Fibroblast of lung (primary cell): ENCODE data around the gene MIER1. TPM values are rescaled to one million over a fixed set of nuclear protein-coding genes. Genes with fewer than 3 reads are reported as not detected.

Experiments
- DNase-seq, 2 donors: peaks; one replicate each; pipeline versions ENCODE4 v3.0.0 to v3.0.0-alpha.2; 2010; ENCODE audit warnings: low read depth in 2 of 2
- H2AFZ ChIP-seq: 2 replicates; pipeline ENCODE4 v1.5.1; 2012; ENCODE audit warnings: low read length, control low read depth, inconsistent platforms
- H3K27ac ChIP-seq: 2 replicates; pipeline ENCODE4 v1.5.1; 2011; ENCODE audit warnings: low read length, control low read depth; ENCODE audit not compliant: insufficient read depth
- H3K27me3 ChIP-seq: 2 replicates; pipeline ENCODE4 v1.5.1; 2011; ENCODE audit warnings: mild to moderate bottlenecking, low read length; ENCODE audit not compliant: control insufficient read depth, insufficient read depth
- H3K36me3 ChIP-seq: 2 replicates; pipeline ENCODE4 v1.5.1; 2011; ENCODE audit warnings: low read length; ENCODE audit not compliant: control insufficient read depth, insufficient read depth
- H3K4me1 ChIP-seq: 2 replicates; pipeline ENCODE4 v1.5.1; 2011; ENCODE audit warnings: low read length; ENCODE audit not compliant: control insufficient read depth, insufficient read depth; ENCODE audit errors: extremely low read depth
- H3K4me2 ChIP-seq: 2 replicates; pipeline ENCODE4 v1.5.1; 2011; ENCODE audit warnings: low read length, control low read depth; ENCODE audit not compliant: insufficient read depth; ENCODE audit errors: extremely low read depth
- H3K4me3 ChIP-seq, 4 experiments: fragments of 200-600 bp in 1 of 4; sonication (generic) in 1 of 4; replicated peaks in 1 of 4; 2 replicates each; pipeline ENCODE4 v1.5.1; 2011 to 2016; ENCODE audit warnings: low read length in 4 of 4, low read depth in 3 of 4, mild to moderate bottlenecking in 3 of 4, control low read depth in 2 of 4, inconsistent platforms in 1 of 4, mixed read lengths in 1 of 4; ENCODE audit not compliant: insufficient read depth in 1 of 4; ENCODE audit errors: control extremely low read depth in 1 of 4
- H3K79me2 ChIP-seq: 2 replicates; pipeline ENCODE4 v1.5.1; 2012; ENCODE audit warnings: mild to moderate bottlenecking, low read length, inconsistent platforms; ENCODE audit not compliant: control insufficient read depth, insufficient read depth
- H3K9ac ChIP-seq: 2 replicates; pipeline ENCODE4 v1.5.1; 2011; ENCODE audit warnings: mild to moderate bottlenecking, low read length, control low read depth; ENCODE audit not compliant: insufficient read depth
- H3K9me3 ChIP-seq: 2 replicates; pipeline ENCODE4 v1.5.1; 2012; ENCODE audit warnings: low read depth, low read length; ENCODE audit not compliant: control insufficient read depth, insufficient read depth
- H4K20me1 ChIP-seq: 2 replicates; pipeline ENCODE4 v1.5.1; 2011; ENCODE audit warnings: low read length; ENCODE audit not compliant: control insufficient read depth, insufficient read depth; ENCODE audit errors: extremely low read depth
- EZH2 ChIP-seq: IDR thresholded peaks from 2 replicates; pipeline ENCODE4 v1.5.1; 2012; ENCODE audit warnings: low read length, control low read depth, mild to moderate bottlenecking; ENCODE audit errors: missing control alignments
- polyA plus RNA-seq, 2 donors: library from polyadenylated mRNA; depleted of rRNA in 1 of 2; stranded (reverse) in 1 of 2; unstranded in 1 of 2; fragments of >200 nt; gene quantifications; 2 replicates each; pipeline ENCODE4 v1.2.1, GENCODE V29; 2011 to 2012; ENCODE audit warnings: missing spikeins in 1 of 2
- total RNA-seq: library from RNA; depleted of rRNA; stranded (reverse); fragments of >200 nt; gene quantifications from 2 replicates; pipeline ENCODE4 v1.2.1, GENCODE V29; 2014
- TF ChIP-seq, protein P1 (sequence below), 2 donors: IDR thresholded peaks in 1 of 2; conservative IDR thresholded peaks in 1 of 2; 1 replicate in 1 of 2; 2 replicates in 1 of 2; pipeline ENCODE4 v1.5.1; 2011 to 2012; ENCODE audit warnings: low read length in 2 of 2, control low read depth in 1 of 2, inconsistent platforms in 1 of 2, low read depth in 1 of 2, mild to moderate bottlenecking in 1 of 2

Gene MIER1
- total and polyA plus RNA-seq, 2 donors (not counting 1 experiment from before 2014, with no cell fraction given), result 31.3 to 35.5 TPM

DNA sequence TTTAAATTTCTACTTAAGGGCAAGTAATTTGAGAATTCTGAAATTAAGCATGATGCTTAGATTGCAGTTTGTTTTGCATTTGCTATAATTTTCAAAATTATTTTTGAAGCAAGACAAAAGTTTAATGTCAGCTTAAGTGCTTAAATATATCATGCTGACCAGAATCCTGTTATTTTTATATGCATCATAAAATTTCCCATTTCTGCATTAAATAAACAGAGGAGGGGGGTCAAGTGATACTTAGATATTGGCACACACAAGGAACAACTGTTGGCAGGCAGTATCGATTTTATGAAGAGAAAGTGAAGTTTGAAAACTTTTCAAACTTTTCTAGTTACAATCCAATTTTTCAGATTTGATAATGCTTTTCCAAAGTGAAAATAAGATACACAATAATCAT, 61.0 kb downstream of the MIER1 start:
- Histone ChIP-seq H3K4me1 (no peaks in the 10 kb centered on the region), H3K36me3 (peaks cover 6% of the 10 kb centered on the region), H3K9me3 (no peaks in the 10 kb centered on the region), H3K79me2 (no peaks in the 10 kb centered on the region), H3K4me3 (no peak overlapping the region), H3K9ac (no peak overlapping the region), H3K27me3 (no peaks in the 10 kb centered on the region), H3K4me2 (no peak overlapping the region), H3K27ac (no peak overlapping the region), H2AFZ (no peak overlapping the region), H4K20me1 (no peaks in the 10 kb centered on the region)
- TF ChIP-seq, protein P1, sequence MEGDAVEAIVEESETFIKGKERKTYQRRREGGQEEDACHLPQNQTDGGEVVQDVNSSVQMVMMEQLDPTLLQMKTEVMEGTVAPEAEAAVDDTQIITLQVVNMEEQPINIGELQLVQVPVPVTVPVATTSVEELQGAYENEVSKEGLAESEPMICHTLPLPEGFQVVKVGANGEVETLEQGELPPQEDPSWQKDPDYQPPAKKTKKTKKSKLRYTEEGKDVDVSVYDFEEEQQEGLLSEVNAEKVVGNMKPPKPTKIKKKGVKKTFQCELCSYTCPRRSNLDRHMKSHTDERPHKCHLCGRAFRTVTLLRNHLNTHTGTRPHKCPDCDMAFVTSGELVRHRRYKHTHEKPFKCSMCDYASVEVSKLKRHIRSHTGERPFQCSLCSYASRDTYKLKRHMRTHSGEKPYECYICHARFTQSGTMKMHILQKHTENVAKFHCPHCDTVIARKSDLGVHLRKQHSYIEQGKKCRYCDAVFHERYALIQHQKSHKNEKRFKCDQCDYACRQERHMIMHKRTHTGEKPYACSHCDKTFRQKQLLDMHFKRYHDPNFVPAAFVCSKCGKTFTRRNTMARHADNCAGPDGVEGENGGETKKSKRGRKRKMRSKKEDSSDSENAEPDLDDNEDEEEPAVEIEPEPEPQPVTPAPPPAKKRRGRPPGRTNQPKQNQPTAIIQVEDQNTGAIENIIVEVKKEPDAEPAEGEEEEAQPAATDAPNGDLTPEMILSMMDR (conservative IDR thresholded peaks at IDR 0.05 in 1 of 2, IDR thresholded peaks at IDR 0.05 in 1 of 2; ENCODE audit: low read depth in 1 of 2, low read length in 2 of 2), result no peak
- TF ChIP-seq EZH2, result no peak
- no peak for DNase-seq

DNA sequence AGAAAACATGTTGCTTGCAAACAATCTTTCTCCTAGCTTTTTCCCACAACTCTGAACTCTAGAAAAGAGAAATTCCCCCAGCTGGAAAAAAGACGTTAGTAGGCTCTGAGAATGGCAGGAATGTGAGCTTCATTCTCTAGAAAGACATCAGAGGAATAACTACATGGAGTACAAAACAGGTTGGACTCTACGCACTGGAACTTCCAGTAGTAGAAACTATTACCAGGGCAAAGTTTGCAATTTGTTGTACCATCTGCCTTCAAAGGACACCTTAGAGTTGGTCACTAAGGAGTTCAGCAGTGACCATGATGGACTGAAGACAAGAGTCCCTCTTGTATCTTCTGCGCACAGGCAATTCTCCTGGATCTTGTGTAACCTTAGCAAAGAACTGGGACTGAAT, 68.3 kb downstream of the MIER1 start:
- Histone ChIP-seq H3K79me2 (no peaks in the 10 kb centered on the region), H2AFZ (no peak overlapping the region), H4K20me1 (no peaks in the 10 kb centered on the region), H3K36me3 (no peaks in the 10 kb centered on the region), H3K4me2 (no peak overlapping the region), H3K9ac (no peak overlapping the region), H3K4me1 (no peaks in the 10 kb centered on the region), H3K4me3 (no peak overlapping the region), H3K9me3 (no peaks in the 10 kb centered on the region), H3K27me3 (no peaks in the 10 kb centered on the region), H3K27ac (no peak overlapping the region)
- TF ChIP-seq, protein P1 (conservative IDR thresholded peaks at IDR 0.05 in 1 of 2, IDR thresholded peaks at IDR 0.05 in 1 of 2; ENCODE audit: low read depth in 1 of 2, low read length in 2 of 2), result no peak
- no peak for TF ChIP-seq EZH2
- DNase-seq, result no peak

DNA sequence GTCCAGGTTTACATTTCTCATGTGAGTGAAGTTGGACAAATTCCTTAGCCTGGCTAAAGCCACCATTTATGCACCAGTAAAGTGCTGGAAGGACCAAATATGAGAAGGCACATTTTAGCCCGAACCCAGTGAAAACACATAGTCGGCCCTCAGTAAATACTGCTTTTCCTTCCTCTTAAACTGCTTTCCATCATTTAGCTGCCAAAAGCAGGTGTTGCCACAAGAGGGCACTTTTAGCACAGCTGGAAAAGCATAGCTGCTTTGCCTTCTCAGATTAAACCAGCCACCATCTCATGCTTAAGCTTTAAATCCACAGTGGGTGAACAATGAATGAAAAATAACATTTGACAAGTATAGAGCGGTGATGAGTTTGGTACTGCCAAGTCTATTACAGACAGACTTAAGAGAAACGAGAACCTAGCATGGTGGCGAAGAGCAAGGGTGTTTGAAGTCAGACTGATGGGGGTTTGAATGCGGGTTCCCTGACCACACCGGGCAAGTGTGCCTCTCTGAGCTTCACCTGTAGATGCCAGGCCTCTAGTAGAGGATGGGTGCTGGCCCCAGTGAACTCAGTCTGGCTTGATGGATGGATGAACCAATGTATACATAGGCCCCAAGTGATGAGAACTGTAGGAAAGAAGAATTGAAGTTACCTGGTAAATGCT, 71.4 kb downstream of the MIER1 start:
- Histone ChIP-seq H3K4me2 (no peak overlapping the region), H3K79me2 (no peaks in the 10 kb centered on the region), H3K4me1 (no peaks in the 10 kb centered on the region), H3K9ac (no peak overlapping the region), H3K27ac (no peak overlapping the region), H2AFZ (no peak overlapping the region), H3K36me3 (no peaks in the 10 kb centered on the region), H4K20me1 (no peaks in the 10 kb centered on the region), H3K4me3 (no peak overlapping the region), H3K27me3 (no peaks in the 10 kb centered on the region), H3K9me3 (no peaks in the 10 kb centered on the region)
- peak; percentile 62 to 83 for DNase-seq
- no peak for TF ChIP-seq EZH2
- TF ChIP-seq, protein P1 (conservative IDR thresholded peaks at IDR 0.05 in 1 of 2, IDR thresholded peaks at IDR 0.05 in 1 of 2; ENCODE audit: low read depth in 1 of 2, low read length in 2 of 2), result peak; percentile 88 to 93
